ENCODE results near the gene RUFY1. TPM values are rescaled to one million over a fixed set of nuclear protein-coding genes. Genes with fewer than 3 reads are reported as not detected.

Gene RUFY1
- total and polyA plus RNA-seq, 2 of the 13 experiments (the other 11 are each of a cell fraction or from before 2014, with no cell fraction given) = 19.9 to 31.9 TPM

DNA sequence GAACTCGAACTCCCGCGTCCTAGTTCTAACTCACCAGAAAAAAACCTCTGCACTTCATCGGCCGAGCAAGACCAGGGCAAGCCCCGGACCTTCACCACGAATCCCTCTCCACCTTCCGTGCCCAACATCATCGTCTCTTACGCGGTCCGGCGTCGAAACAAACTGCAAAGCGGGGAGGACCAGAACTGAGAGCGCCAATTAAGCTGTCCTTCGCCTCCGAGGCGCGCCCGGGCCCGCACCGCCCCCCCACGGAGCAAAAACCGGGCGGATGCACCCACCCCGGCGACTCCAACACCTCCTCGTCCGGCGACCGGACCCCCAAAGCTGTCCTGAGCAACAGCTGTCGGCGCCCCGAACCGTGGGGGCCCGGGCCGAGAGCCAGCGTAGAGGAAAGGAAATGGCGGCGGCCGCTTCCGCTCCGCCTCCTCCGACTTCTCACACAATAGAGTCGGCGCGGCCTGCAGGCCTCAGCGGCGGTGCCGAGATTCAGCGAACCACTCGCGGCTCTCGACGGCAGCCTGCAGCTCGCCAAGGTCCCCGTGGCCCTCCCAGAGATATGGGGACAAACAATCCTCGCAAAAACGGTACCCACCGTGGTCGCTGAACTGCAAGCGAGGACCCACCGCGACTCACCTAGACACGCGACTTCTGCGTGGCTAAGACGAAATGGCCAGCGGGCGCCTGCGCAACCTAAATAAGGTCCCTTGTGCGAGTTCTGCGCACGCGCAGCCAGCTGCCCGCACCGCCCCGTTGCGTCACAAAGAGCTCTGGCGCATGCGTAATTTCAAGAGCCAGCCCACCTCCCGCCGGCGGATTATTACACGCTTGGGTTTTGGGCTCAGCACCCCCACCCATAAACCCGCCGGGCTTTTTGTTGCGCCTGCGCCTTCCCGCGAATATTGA is 72.9 kb downstream of the RUFY1 start, which contains the start of gene HNRNPH1 (continued):
- TF ChIP-seq HDAC6 (IDR thresholded peaks at IDR 0.05; ENCODE audit: low read depth, low read length) (no peak), CEBPG (CRISPR knock-in tag; IDR thresholded peaks at IDR 0.05) (peak; percentile 93), ZNF496 (CRISPR knock-in tag; IDR thresholded peaks at IDR 0.05; ENCODE audit: insufficient replicate concordance) (no peak), WIZ (CRISPR knock-in tag; IDR thresholded peaks at IDR 0.05) (no peak), ZSCAN22 (CRISPR knock-in tag; IDR thresholded peaks at IDR 0.05) (peak; percentile 8; the same call in 1 of the 2 replicates), RBFOX2 (IDR thresholded peaks at IDR 0.05; ENCODE audit: low read depth, low read length) (peak; percentile 100), ZNF451 (CRISPR knock-in tag; IDR thresholded peaks at IDR 0.05) (no peak), PLSCR1 (CRISPR knock-in tag; IDR thresholded peaks at IDR 0.05; ENCODE audit: borderline replicate concordance) (0 out of 2 replicates have a peak, but pooled peaks have one; percentile 54), ZZZ3 (CRISPR knock-in tag; IDR thresholded peaks at IDR 0.05; ENCODE audit: borderline replicate concordance) (peak; percentile 67; the same call in 1 of the 2 replicates), ZNF350 (CRISPR knock-in tag; IDR thresholded peaks at IDR 0.05; ENCODE audit: borderline replicate concordance, low read depth) (peak; percentile 91), NONO (IDR thresholded peaks at IDR 0.05) (no peak), NONO (CRISPR knock-in tag; conservative IDR thresholded peaks at IDR 0.05) (peak; percentile 87), ETV5 (CRISPR knock-in tag; IDR thresholded peaks at IDR 0.05; ENCODE audit: borderline replicate concordance) (peak; percentile 50), ZMAT3 (CRISPR knock-in tag; conservative IDR thresholded peaks at IDR 0.05) (peak; percentile 77; the same call in 1 of the 2 replicates), CTCF (CRISPR knock-in tag; IDR thresholded peaks at IDR 0.05) (peak; percentile 2), ZNF513 (CRISPR knock-in tag; conservative IDR thresholded peaks at IDR 0.05) (no peak), ZNF235 (CRISPR knock-in tag; IDR thresholded peaks at IDR 0.05; ENCODE audit: borderline replicate concordance) (no peak), ZNF816 (CRISPR knock-in tag; IDR thresholded peaks at IDR 0.05; ENCODE audit: borderline replicate concordance) (0 out of 2 replicates have a peak, but pooled peaks have one; percentile 47), ZSCAN31 (CRISPR knock-in tag; IDR thresholded peaks at IDR 0.05; ENCODE audit: low read depth) (peak; percentile 51; the same call in 1 of the 2 replicates), TP53 (CRISPR knock-in tag; conservative IDR thresholded peaks at IDR 0.05) (peak; percentile 47; the same call in 1 of the 2 replicates), MATR3 (CRISPR knock-in tag; IDR thresholded peaks at IDR 0.05) (no peak), ZNF644 (CRISPR knock-in tag; IDR thresholded peaks at IDR 0.05; ENCODE audit: low read depth) (no peak), ZNF232 (CRISPR knock-in tag; IDR thresholded peaks at IDR 0.05; ENCODE audit: borderline replicate concordance) (no peak; the same call in 1 of the 2 replicates), DNMT1 (CRISPR knock-in tag; IDR thresholded peaks at IDR 0.05) (peak; percentile 55; the same call in 1 of the 2 replicates), CBFB (CRISPR knock-in tag; IDR thresholded peaks at IDR 0.05) (peak; percentile 61; the same call in 1 of the 2 replicates)
- TF ChIP-seq, protein P1, sequence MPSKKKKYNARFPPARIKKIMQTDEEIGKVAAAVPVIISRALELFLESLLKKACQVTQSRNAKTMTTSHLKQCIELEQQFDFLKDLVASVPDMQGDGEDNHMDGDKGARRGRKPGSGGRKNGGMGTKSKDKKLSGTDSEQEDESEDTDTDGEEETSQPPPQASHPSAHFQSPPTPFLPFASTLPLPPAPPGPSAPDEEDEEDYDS (CRISPR knock-in tag; IDR thresholded peaks at IDR 0.05) = peak; percentile 100
